Peyer's patch (tissue), 4 donors: ENCODE data around the gene TMEM128. TPM values are rescaled to one million over a fixed set of nuclear protein-coding genes. Genes with fewer than 3 reads are reported as not detected.

Source experiments
- DNase-seq, 3 donors: peaks; one replicate each; pipeline ENCODE4 v3.0.0-alpha.2; 2017 to 2019
- H3K27ac ChIP-seq, 4 donors: fragments of 200-600 bp; sonication (generic); one replicate each; pipeline ENCODE4 v1.5.1; 2016 to 2019
- H3K27me3 ChIP-seq, 2 donors: fragments of 200-600 bp; sonication (generic); one replicate each; pipeline ENCODE4 v1.5.1; 2019
- H3K36me3 ChIP-seq, 3 donors: fragments of 200-600 bp; sonication (generic); one replicate each; pipeline ENCODE4 v1.5.1; 2016 to 2019
- H3K4me1 ChIP-seq, 4 donors: fragments of 200-600 bp; sonication (generic); one replicate each; pipeline ENCODE4 v1.5.1; 2016 to 2019
- H3K4me3 ChIP-seq, 4 donors: fragments of 200-600 bp; sonication (generic); 1 replicate in 3 of 4; 2 replicates in 1 of 4; pipeline ENCODE4 v1.5.1; 2016 to 2019; ENCODE audit warnings: mild to moderate bottlenecking in 1 of 4
- H3K9me3 ChIP-seq, 4 donors: fragments of 200-600 bp; sonication (generic); one replicate each; pipeline ENCODE4 v1.5.1; 2016 to 2019; ENCODE audit warnings: mild to moderate bottlenecking in 1 of 4
- POLR2A ChIP-seq, 2 donors: fragments of 450-650 bp; IDR thresholded peaks; one replicate each; pipeline ENCODE4 v1.5.1; 2017; ENCODE audit warnings: antibody characterized with exemption in 2 of 2, mild to moderate bottlenecking in 2 of 2, moderate library complexity in 2 of 2
- total RNA-seq, 4 donors: library from RNA; depleted of rRNA; stranded (reverse); fragments of >200 nt; gene quantifications; one replicate each; pipeline ENCODE4 v1.1.0, GENCODE V29; 2016
- TF ChIP-seq, protein P1 (sequence below), 6 experiments: fragments of 450-650 bp in 4 of 6; fragments of 200-600 bp in 2 of 6; sonication (generic) in 1 of 6; IDR thresholded peaks; one replicate each; pipeline ENCODE4 v1.5.1; 2017 to 2019; ENCODE audit warnings: antibody characterized with exemption in 6 of 6, mild to moderate bottlenecking in 3 of 6, moderate library complexity in 1 of 6

Gene TMEM128
- total RNA-seq, 4 donors from 2014 or later: 10.7 to 15.5 (median 14.2) TPM

DNA sequence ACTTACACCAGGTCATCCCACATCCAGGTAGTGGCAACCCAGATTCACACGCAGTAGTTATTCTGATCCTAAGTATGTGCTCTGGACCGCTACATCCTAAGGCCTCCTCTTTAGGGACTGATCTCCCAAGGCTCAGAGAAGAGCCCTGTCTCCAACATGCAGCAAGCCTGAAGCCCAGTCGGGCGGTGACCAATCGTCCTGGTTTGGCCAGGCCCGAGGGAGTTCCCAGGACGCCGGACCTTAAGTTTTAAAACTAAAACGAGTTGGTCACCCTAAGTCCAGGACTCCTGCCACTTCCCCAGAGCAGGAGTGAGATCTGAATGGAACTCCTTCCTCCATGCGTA is 41.5 kb upstream of the TMEM128 start:
- no peaks in the 10 kb centered on the region for H3K27me3 ChIP-seq
- H3K4me3 ChIP-seq: peak overlapping the region; percentile 70 to 93 (median 82)
- peaks cover 0 to 4% (median 0%) of the 10 kb centered on the region in 3 donors for H3K36me3 ChIP-seq
- H3K9me3 ChIP-seq: no peaks in the 10 kb centered on the region
- TF ChIP-seq, protein P1, sequence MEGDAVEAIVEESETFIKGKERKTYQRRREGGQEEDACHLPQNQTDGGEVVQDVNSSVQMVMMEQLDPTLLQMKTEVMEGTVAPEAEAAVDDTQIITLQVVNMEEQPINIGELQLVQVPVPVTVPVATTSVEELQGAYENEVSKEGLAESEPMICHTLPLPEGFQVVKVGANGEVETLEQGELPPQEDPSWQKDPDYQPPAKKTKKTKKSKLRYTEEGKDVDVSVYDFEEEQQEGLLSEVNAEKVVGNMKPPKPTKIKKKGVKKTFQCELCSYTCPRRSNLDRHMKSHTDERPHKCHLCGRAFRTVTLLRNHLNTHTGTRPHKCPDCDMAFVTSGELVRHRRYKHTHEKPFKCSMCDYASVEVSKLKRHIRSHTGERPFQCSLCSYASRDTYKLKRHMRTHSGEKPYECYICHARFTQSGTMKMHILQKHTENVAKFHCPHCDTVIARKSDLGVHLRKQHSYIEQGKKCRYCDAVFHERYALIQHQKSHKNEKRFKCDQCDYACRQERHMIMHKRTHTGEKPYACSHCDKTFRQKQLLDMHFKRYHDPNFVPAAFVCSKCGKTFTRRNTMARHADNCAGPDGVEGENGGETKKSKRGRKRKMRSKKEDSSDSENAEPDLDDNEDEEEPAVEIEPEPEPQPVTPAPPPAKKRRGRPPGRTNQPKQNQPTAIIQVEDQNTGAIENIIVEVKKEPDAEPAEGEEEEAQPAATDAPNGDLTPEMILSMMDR (IDR thresholded peaks at IDR 0.05): no peak
- no peak for TF ChIP-seq POLR2A (IDR thresholded peaks at IDR 0.05)
- peaks cover 3 to 24% (median 9%) of the 10 kb centered on the region in 4 donors for H3K4me1 ChIP-seq
- H3K27ac ChIP-seq: peak overlapping the region; percentile 73 to 81 (median 76)
- no peak for DNase-seq

DNA sequence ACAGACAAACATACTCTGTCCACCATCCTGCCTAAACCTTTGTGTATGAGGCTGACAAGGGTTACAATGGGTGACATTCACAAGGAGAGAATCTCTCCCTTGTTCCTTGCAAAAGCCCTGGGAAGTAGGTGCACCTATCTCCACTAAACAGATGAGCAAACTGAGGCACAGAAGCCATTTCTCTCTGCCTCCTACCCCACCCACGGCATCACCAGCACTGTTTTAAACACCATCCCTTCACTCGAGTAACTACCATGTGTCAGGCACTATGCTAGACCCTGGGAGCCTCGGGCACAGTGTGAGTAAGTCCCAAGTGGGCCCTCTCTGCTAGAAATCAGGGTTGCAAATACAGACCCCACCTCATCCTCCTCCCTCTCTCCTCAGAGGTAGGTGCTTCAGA is 41.0 kb upstream of the TMEM128 start:
- H3K36me3 ChIP-seq: peaks cover 0 to 8% (median 0%) of the 10 kb centered on the region in 3 donors
- TF ChIP-seq POLR2A (IDR thresholded peaks at IDR 0.05): no peak
- TF ChIP-seq, protein P1 (IDR thresholded peaks at IDR 0.05): no peak
- peaks cover 3 to 24% (median 9%) of the 10 kb centered on the region in 4 donors for H3K4me1 ChIP-seq
- H3K9me3 ChIP-seq: no peaks in the 10 kb centered on the region
- no peak for DNase-seq
- no peak overlapping the region for H3K27ac ChIP-seq
- no peaks in the 10 kb centered on the region for H3K27me3 ChIP-seq
- H3K4me3 ChIP-seq: peak overlapping the region; percentile 70 to 93 (median 82)

DNA sequence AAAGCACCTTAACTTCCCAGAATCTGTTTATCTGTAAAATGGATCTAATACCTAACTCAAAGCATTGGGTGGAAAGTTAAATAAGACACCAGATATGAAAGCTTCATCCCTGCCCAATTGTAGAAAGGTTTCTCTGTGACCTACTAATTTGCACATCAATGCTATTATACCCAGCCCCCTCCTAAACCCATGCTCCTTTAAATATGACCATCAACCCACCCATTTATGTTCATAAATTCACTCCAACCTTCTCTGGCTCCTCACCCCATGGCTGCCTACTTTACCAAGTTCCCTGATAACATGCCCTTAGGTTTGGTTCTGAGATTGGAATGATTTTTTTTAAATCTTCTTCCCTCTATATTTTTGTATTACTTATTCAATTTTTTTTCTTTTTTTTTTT is 40.1 kb upstream of the TMEM128 start:
- no peaks in the 10 kb centered on the region for H3K27me3 ChIP-seq
- H3K27ac ChIP-seq: no peak overlapping the region
- H3K9me3 ChIP-seq: no peaks in the 10 kb centered on the region
- no peak for DNase-seq
- H3K36me3 ChIP-seq: peaks cover 0 to 13% (median 0%) of the 10 kb centered on the region in 3 donors
- no peak for TF ChIP-seq POLR2A (IDR thresholded peaks at IDR 0.05)
- no peak overlapping the region for H3K4me3 ChIP-seq
- peaks cover 3 to 24% (median 9%) of the 10 kb centered on the region in 4 donors for H3K4me1 ChIP-seq

DNA sequence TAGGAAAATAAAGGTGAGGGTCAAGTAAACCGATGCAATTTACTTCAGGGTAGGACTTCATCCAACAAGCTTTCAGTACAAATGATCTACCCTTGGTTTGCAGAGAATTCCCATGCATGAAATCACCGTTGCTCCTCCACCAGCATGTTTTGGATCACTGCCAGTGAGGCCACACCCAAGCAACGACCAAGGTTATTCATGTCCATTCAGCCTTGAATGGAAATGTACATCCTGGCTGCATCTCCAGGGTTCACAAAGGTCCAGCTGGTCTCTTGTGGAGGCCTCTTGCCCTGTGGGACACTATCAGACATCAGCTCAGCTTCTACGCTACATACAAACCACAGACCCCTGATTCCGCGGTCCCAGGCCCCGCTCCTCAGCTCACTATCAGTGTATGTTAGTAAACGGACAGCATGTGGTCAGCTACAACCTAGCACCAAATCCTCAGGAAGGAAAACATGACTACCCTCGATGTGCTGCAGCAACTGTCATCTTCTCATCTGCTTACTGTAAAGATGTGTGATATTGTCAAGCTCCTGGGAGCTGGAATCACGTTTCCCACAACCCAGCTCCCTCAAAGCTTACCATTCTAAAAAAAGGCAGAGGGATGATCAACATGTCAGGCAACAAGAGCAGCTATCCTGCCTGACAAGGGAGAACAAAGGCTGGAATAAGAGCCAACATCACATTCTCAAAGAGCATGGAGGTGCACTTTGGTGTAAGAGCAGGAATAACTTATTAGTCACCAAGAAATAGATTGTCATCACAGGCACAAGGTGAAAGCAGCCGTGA is 37.0 kb upstream of the TMEM128 start:
- H3K27ac ChIP-seq: no peak overlapping the region
- no peak overlapping the region for H3K4me3 ChIP-seq
- peaks cover 0 to 12% (median 5%) of the 10 kb centered on the region in 4 donors for H3K4me1 ChIP-seq
- TF ChIP-seq POLR2A (IDR thresholded peaks at IDR 0.05): no peak
- TF ChIP-seq, protein P1 (IDR thresholded peaks at IDR 0.05): no peak
- peaks cover 0 to 29% (median 0%) of the 10 kb centered on the region in 3 donors for H3K36me3 ChIP-seq
- H3K9me3 ChIP-seq: no peaks in the 10 kb centered on the region
- no peaks in the 10 kb centered on the region for H3K27me3 ChIP-seq
- DNase-seq: peak; percentile 8 to 66 (median 62)

DNA sequence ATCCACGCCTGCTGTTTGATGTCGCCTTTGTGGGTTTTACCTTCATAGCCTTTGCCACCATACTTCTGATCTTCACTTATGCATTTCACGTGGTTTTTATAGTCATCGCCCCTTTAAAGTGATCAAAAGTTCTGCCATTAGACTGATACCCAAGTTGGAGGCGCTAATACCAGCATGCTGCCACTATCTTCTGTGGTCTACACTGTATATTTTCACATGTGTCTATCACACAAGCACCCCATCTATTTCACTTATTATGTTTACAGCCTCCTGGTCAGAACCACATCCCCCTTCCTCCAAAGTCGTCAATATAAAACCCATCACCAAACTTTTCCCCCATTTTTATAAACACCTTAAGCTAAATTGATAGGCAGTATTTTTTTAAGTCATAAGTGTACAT is 33.8 kb upstream of the TMEM128 start:
- no peak overlapping the region for H3K27ac ChIP-seq
- H3K27me3 ChIP-seq: no peaks in the 10 kb centered on the region
- H3K4me1 ChIP-seq: no peaks in the 10 kb centered on the region
- TF ChIP-seq, protein P1 (IDR thresholded peaks at IDR 0.05): no peak
- TF ChIP-seq POLR2A (IDR thresholded peaks at IDR 0.05): no peak
- peak in 1 of 3 donors; percentile 4 for DNase-seq
- H3K9me3 ChIP-seq: no peaks in the 10 kb centered on the region
- H3K36me3 ChIP-seq: peaks cover 0 to 55% (median 0%) of the 10 kb centered on the region in 3 donors
- no peak overlapping the region for H3K4me3 ChIP-seq

DNA sequence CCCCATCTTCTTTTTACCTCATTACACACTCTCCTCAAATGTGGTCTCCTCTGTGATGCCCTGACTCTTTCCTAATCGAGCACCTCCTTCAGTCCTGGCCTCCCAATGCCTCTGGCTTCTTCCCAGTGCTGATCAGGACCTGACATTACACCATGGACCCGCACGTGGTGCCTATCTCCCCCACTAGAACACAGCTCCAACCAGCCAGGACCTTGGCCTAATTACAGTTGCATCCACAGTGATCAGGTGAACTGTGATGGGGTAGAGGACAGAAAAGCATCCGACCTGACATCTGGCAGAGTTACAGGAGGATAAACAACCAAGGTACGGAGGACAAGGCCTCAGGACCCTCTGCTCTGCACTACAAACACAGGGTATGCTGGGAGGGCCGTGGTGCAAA is 29.5 kb upstream of the TMEM128 start:
- DNase-seq: no peak
- no peaks in the 10 kb centered on the region for H3K9me3 ChIP-seq
- H3K36me3 ChIP-seq: peaks cover 0 to 57% (median 0%) of the 10 kb centered on the region in 3 donors
- no peaks in the 10 kb centered on the region for H3K27me3 ChIP-seq
- no peaks in the 10 kb centered on the region for H3K4me1 ChIP-seq
- no peak overlapping the region for H3K4me3 ChIP-seq
- H3K27ac ChIP-seq: no peak overlapping the region
- TF ChIP-seq, protein P1 (IDR thresholded peaks at IDR 0.05): no peak
- no peak for TF ChIP-seq POLR2A (IDR thresholded peaks at IDR 0.05)
